Heart left ventricle (tissue), 13 donors: Measurements from ENCODE around the gene FAM199X.

Experiments
- CTCF ChIP-seq, 12 donors: fragments of 200-600 bp; sonication (generic) in 4 of 12; IDR thresholded peaks; one replicate each; pipeline versions ENCODE4 v1.5.0 to v1.8.0; 2018 to 2022; ENCODE audit warnings: antibody characterized with exemption in 12 of 12, mild to moderate bottlenecking in 5 of 12
- POLR2A ChIP-seq, 2 donors: fragments of 450-650 bp; IDR thresholded peaks; one replicate each; pipeline ENCODE4 v1.6.1; 2017; ENCODE audit warnings: antibody characterized with exemption in 2 of 2, mild to moderate bottlenecking in 2 of 2, moderate library complexity in 2 of 2
- donor health status: ischemic (EF 13 %, LVEDD 7.1; RV severe dilation, severe dysfunction).
- donor health status: DM: no; HTN: yes; CAD: no.
- donor health status: DM: no; HTN: no; CAD: no.
- donor health status: ischemic (EF 25% LVEDD 6.9; RV normal size, moderate dysfunction).
- donor health status: ischemic (EF 25% LVEDD 5.7; RV mildly dilated, moderate dysfunction).
- donor health status: ischemic (EF 35%, LVEDD 5.7; RV mildly dilated, moderate dysfunction).
- donor health status: nonischemic (EF 11% LVEDD 7.7; RV severe dilation, severe dysfunction).
- donor health status: DM: yes; HTN: yes; CAD: no.
- donor health status: PGD.
- donor health status: ischemic (EF 29% LVEDD 5.4; RV normal size, mild dysfunction).
- donor health status: nonischemic (EF 23%, LVEDD 6.1; RV moderate dilation, normal function).

- TF ChIP-seq CTCF (IDR thresholded peaks at IDR 0.05) = no peak
- TF ChIP-seq POLR2A (IDR thresholded peaks at IDR 0.05) = no peak
Observed at GRCh38 chrX:104205548-104205947, 39.3 kb downstream of the FAM199X start.
